ENCODE measurements around the gene KLK1.
A peak's percentile ranks its signal among the peaks of the same experiment; 100 is the strongest.

KLK1 gene

DNA sequence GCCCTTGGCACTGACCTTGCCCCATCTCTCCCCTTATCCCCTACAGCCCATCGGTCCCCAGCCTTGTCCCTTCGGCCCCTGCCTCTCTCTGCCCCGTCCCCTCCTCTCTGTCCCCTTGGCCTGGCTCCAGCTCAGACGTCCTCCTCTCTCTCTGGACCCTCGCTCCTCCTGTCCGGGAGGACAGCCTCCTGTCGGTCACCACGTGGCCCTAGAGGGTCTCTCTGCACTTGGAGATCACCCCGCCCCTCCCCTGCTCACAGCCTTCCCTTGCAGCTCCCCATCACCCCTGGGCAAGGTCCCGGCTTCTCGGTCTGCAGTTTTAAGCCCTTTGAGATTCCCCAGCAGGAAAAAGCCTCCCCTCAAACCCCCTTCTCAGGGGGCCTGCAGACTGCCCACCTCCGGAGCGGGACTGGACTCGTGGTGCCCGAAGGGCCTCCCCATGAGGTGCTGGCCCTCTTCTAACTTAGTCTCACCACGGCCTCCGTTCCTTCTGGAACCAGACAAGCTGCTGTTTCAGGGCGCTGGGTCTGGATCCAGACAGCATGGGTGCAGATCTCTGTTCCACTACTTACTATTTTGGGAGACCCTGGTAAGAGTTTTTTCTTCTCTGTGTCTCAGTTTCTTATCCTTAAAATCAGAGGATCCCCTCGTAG lies 13.1 kb upstream of the KLK1 start:
- no peak for DNase-seq (ENCODE audit: low read depth in 2 of 2, low spot score in 1 of 2)

DNA sequence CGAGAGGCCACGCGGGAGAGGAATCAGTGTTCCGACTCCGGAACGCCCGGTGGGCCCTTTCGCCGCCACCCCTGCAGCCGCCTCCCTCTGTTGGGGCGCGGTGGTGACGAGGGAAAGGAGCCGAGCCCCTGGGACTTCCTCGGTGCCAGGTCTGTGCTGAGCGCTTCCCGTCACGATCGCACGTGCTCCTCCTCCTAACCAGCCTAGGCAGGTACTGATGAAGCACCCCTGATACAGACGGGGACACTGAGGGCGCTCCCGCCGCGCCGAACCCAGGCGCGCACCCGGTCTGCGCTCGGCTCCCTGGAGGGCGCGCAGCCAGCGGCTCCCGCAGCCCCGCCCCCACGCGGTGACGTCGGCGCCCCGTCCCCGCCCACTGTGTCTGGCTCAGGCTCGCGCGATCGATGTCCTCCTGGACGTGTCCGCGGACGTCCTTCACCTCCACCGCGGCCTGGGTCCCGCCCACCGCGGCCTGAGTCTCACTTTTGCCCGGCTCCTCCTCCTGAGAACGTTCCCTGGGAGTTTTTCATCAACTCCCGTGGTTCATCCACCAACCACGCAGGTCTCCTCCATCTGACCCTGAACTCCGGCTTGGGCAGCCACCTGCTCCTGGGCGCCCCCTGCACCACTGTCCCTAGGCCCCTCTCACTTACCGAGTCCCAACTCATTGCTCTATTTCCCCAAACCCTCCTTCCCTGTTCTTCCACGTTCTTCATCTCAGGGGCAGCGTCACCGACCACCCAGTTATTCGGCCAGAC lies 12.4 kb upstream of the KLK1 start:
- DNase-seq (ENCODE audit: low read depth in 2 of 2, low spot score in 1 of 2) = peak in 1 of 2 donors; percentile 34

DNA sequence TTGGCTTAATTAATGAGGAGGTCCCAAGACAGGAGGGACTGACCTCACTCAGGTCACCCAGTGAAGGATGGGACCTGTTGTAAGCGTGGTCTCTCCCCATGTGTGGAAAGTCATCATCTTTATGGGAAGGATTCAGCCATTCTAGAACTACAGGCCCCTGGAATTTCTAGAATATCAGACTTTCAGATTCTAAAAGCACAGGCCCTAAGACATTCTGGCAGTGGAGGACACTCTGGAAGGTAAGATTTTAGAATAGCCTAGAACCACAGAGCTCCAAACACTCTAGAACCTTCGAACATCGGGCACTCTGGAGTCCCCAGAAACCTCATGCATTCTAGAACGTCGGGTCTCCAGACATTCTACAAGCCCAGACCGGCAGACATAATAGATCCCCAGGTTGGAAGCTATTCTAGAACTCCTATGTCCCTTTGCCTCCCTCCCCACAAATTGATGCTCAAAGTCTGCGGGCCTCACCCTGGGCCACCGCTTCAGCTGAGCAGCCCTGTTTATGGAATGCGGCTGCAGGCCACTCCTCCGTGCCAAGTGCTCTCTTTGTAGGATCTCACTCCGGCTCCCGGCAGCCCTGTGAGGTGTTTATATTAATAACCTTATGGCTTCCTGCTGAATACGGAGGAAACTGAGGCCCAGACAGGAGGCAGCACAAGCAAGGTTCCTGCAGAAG lies 11.7 kb upstream of the KLK1 start:
- no peak for DNase-seq (ENCODE audit: low read depth in 2 of 2, low spot score in 1 of 2)

DNA sequence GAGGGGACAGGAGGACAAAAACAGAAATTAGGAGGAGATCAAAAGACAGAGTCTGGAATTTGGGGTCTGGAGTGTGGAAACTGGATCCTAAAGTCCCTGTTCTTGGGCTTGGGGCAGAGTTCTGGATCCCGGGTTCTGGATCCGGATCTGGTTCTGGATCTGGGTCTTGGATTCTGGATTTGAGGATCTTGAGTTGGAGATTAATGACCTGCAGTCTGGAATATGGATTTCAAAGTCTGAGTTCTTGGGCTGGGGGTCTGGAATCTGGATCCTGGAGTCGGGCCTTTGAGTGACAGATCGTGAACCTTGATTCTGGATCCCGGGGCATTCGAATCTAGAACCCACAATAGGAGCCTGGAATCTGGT lies 10.2 kb upstream of the KLK1 start:
- DNase-seq (ENCODE audit: low read depth in 2 of 2, low spot score in 1 of 2) = no peak

DNA sequence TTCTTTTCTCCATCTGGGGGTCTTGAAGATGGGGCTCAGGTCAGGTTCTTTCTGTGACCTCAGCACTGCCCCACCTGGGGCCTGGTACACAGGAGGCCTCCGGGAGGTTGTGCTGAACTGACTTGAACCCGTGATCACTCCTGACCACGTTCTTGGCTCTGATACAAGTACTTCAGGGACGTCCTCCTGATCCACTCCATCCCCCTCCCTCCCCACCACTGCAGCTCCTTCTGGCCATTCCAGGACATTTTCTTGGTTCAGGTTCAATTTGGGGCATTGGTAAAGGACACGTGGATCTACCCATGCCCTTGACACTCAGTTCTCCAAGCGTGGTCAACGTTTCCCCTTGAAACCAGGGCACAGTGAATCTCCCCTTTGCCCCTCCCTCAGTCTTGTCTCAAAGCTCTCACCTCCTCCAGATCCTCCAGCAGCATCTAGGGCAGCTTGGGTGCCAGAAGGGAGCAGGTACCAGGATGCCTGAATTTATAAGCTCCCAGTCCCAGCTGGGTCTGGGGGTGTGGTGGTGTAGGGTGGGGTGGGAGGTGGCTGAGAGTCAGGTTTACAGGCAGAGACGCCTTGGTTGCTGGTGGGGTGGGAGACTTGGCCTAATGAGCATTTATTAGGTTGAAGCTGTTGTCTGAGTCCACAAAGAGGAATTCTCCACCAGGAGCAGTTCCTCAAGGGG lies 9.7 kb upstream of the KLK1 start, which contains the start of gene KLK15:
KLK15 (minus strand) TSS at position 458 of the 685 bp plus-strand sequence. CDS start 2,082 bp downstream, outside the sequence.
- no peak for DNase-seq (ENCODE audit: low read depth in 2 of 2, low spot score in 1 of 2)

DNA sequence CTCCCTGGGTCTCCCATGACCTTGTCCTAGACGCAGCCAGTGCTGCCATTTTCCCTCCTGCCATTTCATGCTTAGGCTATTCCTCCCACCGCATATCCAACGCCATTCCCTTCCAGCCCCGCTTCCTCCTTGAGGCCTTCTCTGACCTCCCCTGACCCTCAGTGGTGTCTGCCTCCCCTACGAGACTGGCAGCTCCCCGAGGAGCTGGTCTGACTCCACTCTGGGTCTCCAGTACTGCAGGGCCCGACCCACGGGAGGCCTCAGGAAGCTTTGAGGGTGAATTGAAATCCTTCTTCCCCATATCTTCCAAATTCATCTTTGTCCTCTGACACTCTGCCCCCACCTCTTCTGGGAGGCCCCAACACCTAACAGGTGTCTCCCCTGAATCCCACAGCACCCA lies 9.1 kb upstream of the KLK1 start:
- no peak for DNase-seq (ENCODE audit: low read depth in 2 of 2, low spot score in 1 of 2)

DNA sequence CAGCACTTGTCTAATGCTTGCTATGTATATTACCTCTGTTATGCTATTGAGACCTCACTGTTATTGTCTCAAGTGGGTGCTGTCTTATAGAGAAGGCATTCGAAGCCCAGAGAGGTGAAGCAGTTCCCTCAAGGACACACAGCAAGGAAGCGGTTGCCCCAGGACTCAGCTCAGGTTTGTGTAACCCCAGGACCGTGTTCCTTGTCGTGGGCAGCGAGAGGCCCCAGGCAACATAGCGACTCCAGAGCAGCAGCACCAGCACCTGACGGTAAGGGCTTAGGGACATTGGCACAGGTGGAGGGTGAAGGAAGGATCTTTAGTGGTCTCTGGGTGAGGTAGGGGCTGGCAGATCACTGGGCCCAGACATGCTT lies 7.4 kb upstream of the KLK1 start:
- DNase-seq (ENCODE audit: low read depth in 2 of 2, low spot score in 1 of 2) = no peak

DNA sequence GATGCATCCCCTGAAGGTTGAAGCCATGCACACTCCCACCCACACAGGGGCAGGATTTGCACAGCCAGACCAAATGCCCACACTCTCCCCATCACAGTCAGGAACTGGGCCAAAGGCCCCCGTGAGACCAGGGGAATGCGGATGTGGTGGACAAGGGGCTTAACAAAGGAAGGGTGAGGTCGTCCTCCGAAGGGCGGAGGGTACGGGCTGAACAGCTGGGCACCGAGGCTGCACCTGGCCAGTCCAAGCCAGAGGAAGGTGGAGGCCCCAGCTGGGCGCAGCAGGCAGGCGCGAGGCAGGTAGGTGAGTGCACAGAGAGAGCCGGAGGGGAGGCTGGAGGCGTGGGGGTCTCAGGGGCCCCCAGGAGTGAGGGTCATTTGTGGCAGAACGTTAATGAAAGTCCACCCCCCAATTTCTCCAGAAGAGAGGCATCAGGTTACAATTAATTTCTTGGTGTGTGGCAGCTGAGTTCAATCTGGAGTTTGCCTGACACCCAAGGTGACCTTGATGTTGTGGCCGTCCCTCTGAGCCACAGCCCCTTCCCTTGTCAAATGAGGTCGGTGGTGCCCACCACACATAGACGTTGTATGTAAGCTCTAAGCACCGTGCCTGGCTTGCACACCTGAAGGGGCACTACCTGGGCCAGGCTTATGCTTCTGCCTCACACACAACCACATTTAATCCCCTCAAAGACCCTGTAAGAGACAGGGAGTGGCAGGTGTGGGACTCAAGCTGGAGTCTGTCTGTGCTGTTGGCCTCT lies 6.9 kb upstream of the KLK1 start:
- no peak for DNase-seq (ENCODE audit: low read depth in 2 of 2, low spot score in 1 of 2)

DNA sequence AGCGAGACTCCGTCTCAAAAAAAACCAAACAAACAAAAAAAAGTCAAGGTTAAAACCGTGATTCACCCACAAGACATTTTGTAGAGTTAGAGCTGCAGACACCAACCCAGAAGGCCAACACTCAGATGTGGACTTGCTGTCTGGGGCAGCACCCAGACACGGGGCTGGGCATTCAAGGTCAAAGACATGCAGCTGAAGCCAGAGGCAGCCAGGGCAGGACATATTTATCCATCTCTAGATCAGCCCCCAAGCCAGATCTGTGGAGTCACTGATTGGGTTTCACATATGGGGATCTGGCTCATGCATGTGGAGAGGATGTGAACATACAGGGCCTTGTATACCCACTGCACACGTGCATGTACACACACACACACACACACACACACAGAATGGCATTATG lies 6.2 kb upstream of the KLK1 start:
- no peak for DNase-seq (ENCODE audit: low read depth in 2 of 2, low spot score in 1 of 2)

DNA sequence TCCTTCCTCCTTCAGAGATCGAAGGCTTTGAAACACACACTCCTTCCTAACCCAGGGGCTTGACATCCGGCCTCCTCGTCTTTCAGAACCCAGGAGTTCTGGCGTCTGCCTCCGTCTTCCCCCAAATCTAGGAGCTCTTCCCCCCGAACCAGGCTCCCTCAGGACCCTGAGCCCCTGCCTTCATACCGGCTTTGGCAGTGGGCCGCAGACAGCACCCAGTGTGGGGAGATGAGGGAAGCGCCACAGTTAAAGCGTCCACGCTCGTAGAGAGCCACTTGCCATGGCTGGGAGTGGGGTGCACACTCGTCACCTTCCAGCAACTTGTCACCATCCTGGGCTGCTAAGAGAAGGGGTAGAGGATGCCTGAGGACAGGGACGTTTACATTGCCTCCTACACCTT lies 3.9 kb upstream of the KLK1 start:
- no peak for DNase-seq (ENCODE audit: low read depth in 2 of 2, low spot score in 1 of 2)

DNA sequence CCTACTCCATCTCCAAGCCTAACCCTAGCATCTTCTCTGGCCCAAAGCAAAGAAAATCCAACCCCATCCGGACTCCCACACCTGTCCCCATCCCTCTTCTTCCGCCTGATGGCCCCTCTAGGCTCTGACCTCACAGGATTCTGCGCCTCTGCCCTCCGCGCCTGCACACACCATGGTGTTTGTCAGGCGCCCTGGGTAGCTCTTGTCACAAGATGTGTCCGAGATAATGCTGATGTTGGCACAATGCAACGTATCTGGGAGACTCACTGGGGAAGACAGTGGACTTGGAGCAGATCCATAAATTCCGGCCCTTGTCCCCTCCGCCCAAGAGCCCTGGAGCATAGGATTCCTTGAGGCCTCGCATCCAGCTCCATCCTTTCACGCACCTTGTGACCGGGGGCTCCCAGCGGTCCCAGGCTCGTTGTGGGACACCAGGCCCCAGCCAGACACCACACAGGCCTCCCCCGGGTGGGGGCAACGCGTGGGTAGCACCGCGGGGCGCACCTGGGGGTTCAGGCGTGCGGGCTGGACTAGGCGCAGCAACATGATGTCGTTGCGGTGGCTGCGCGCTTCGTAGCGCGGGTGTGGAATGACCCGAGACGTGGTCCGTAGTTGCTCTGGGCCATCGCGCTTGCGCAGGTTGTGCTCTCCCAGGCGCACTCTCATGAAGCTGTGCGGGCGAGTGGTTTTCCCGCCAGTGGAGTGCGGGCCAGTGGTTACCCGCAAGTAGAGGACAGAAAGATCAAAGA lies 3.1 kb upstream of the KLK1 start:
- DNase-seq (ENCODE audit: low read depth in 2 of 2, low spot score in 1 of 2) = no peak

DNA sequence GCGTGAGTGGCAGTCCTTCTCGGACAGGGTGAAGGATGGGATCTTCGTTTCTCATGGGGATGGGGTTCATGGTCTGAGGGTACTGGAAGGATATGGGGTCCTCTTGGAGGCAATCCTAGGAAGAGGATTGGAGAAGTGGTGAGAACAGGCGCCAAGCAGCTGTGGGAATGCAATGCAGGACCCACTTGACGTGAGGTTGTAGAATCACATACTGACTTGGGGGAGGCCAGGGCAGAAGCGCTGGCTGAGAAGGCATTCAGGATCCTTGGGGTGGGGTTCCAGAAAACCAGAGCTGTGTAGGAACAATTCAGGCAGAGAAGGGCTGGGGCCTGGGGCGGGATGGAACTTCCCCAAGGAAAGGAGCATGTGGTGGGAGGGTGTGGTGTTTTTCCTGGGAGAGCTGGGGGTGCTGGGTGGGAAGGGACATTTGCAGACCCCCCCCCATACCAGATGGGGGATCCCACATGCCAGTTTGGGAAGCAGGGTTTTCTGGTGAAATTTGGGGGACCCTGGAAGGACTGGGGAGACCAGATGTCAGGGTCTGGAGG lies 852 bp downstream of the KLK1 start:
- DNase-seq (ENCODE audit: low read depth in 2 of 2, low spot score in 1 of 2) = no peak

DNA sequence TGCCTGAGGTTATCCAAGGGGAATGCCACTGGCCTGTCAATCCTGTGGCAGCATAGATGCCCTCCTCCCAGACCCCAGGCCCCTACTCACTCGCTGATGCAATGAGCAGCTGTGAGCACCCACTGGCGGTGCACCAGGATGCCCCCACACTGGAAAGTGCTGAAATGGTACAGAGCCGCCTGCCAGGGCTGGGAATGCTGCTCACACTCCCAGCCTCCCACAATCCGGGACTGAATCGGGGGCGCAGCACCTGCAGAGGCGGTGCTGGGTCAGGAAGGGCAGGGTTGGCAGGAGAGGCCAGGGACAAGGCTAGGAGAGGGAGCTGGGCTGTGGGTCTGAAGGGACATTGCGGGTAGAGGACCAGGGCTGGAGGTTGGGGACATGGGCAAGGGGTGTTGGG lies 2.0 kb downstream of the KLK1 start:
- DNase-seq (ENCODE audit: low read depth in 2 of 2, low spot score in 1 of 2) = no peak

DNA sequence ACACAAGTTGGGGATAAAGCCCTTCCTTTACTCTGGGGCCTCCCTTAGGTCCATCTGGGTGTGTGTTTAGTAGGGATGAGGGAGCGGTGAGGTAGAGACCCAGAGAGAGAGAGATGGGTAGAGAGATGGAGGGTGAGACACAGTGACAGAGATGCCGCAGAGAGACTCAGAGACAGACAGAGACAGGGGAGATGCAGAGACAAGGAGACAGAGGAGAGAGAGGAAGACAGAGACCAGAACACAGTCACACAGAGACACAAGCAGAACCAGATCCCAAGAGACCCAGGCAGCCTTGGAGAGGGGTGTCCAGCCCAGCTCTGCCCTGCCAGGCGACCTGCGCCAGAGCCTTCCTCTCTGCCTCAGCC lies 2.4 kb downstream of the KLK1 start:
- DNase-seq (ENCODE audit: low read depth in 2 of 2, low spot score in 1 of 2) = no peak

DNA sequence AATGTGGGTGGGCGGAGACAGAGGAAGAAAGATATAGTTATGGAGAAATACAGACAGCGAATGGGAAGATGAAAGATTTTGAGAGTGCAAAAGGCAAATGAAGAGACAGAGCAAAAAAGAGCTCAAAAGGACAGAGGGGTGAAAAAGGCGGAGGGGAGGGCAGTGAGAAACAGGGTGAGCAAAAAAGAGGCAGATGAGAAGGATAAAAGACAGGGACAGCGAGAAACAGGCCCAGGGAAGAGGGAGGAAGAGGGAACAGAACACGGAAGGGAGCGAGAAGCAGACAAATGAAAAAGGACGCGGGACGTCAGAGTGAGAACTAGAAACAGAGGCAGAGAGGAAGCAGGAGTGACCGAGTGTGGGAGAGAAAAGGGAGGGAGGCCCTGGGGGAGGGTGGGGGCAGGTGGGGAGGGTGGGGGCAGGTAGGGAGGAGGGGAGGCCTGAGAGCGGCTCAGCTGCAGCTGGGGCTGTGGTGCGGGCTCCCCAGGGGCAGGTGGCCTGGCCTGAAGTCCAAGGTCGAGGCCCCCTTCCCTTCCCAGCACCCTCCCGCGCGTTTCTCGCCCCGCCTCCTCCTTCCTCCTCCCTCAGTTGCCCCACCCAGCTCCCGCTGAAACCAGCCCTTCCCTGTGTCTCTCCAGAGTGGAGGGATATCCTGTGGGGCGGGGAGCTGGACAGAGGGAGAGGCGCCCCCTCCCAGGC lies 2.9 kb downstream of the KLK1 start:
- DNase-seq (ENCODE audit: low read depth in 2 of 2, low spot score in 1 of 2) = no peak

DNA sequence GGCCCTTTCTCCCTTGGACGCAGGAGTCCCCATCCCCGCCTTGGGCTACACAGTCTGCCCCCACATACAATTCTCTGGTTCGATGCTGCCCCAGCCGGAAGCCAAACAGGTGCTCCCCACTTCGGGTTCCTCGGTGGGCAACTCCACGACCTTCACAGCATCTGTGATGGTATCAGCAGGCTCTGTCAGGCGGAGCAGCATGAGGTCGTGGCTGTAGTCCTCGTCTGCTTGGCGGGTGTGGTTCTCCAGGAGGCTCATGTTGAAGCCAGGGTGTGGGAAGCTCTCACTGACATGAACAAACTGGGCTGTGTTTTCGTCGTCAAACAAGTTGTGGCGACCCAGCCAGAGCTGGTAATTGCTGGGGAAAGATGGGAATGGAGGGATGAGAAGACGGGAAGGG lies 3.5 kb downstream of the KLK1 start:
- no peak for DNase-seq (ENCODE audit: low read depth in 2 of 2, low spot score in 1 of 2)

DNA sequence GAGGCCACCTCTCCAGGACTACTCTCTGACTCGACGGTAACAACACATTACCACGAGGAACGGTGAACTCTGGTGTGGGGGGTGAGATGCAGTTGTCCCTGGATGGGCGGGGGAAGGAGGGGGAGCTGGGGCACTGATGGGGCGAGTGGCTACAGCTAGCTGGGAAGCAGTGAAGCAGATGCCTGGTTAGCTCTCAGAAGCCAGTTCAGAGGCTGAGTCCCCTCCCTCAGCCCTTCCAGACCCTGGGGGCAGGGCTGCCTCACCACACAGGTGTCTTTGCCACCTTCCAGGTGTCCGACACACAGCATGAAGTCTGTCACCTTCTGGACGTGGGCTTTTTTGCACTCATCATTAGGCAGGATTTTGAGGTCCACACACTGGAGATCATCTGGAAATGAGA lies 4.0 kb downstream of the KLK1 start:
- no peak for DNase-seq (ENCODE audit: low read depth in 2 of 2, low spot score in 1 of 2)

DNA sequence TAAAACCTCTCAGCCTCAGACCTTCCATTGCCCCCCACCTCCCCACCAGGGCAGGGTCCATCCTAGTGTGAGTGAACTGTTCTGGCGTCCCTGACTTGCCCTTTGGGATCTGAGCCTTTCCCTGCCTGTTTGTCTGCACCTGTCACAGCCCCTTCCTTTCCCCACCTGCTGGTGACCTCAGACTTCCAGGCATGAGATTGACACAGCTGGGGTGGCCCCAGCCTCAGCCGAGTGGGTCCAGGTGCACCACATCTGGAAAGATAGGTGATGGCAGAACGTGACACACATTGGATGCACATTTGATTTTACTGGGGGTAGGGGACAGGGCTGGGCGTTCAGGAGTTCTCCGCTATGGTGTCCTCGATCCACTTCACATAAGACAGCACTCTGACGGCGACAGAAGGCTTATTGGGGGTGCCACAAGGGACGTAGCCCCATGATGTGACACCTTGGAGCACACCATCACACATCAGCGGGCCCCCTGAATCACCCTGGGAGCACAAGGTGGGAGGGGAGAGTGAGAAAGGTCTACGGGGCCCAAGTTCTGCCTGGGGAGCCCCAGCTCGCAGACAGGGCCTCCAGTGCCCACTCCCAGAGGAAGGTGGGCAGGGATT lies 4.6 kb downstream of the KLK1 start:
- DNase-seq (ENCODE audit: low read depth in 2 of 2, low spot score in 1 of 2) = no peak
